ENCODE measurements around the gene RPL10.

Gene RPL10

GRCh38 chrX:154353172-154353843 lies 44.9 kb upstream of the RPL10 start:
- Histone ChIP-seq H3K4me1 (peaks cover 3% of the 10 kb centered on the region; the same call in 1 of the 2 replicates), H3K9ac (no peak overlapping the region), H3K27ac (no peak overlapping the region), H3K9me3 (peaks cover 18% of the 10 kb centered on the region; the same call in 1 of the 2 replicates), H3K4me3 (no peak overlapping the region), H3K4me2 (no peak overlapping the region), H4K20me1 (peaks cover 71% of the 10 kb centered on the region), H3K27me3 (peaks cover 19% of the 10 kb centered on the region; the same call in 1 of the 2 replicates), H3K36me3 (peaks cover 98% of the 10 kb centered on the region)
- TF ChIP-seq Cebpa-rat (IDR thresholded peaks at IDR 0.05) = no peak

DNA sequence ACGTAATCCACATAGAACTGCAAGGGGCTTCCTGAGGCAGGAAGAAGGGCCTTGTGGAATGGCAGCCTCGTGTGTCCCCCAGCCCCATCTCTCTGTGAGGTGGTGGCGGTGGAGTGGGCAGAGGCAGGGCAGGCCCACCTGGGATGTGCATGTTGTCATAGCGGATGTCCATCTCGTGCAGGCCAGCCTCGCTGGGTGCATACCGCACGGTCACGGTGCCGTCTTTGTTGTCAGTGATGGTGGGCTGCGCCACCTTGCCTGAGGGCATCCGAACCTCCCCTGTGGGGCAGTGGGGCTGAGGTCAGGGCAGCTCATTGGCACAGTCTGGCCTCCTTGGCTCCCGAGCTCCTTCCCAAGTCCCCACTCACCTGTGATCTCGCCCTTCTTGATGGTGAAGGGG lies 44.2 kb upstream of the RPL10 start:
- H3K27me3 ChIP-seq = peaks cover 19% of the 10 kb centered on the region; the same call in 1 of the 2 replicates
- no peak overlapping the region for H3K9ac ChIP-seq
- H3K36me3 ChIP-seq = peaks cover 99% of the 10 kb centered on the region
- H3K4me2 ChIP-seq = no peak overlapping the region
- no peaks in the 10 kb centered on the region for H3K4me1 ChIP-seq
- H3K9me3 ChIP-seq = peaks cover 18% of the 10 kb centered on the region; the same call in 1 of the 2 replicates
- TF ChIP-seq Cebpa-rat (IDR thresholded peaks at IDR 0.05) = no peak
- no peak overlapping the region for H3K4me3 ChIP-seq
- H3K27ac ChIP-seq = no peak overlapping the region
- H4K20me1 ChIP-seq = peaks cover 76% of the 10 kb centered on the region

GRCh38 chrX:154354516-154354915 lies 43.7 kb upstream of the RPL10 start:
- no peaks in the 10 kb centered on the region for H3K4me1 ChIP-seq
- H3K4me2 ChIP-seq = no peak overlapping the region
- H3K36me3 ChIP-seq = peaks cover 99% of the 10 kb centered on the region
- no peak overlapping the region for H3K9ac ChIP-seq
- H3K27me3 ChIP-seq = peaks cover 19% of the 10 kb centered on the region; the same call in 1 of the 2 replicates
- peaks cover 76% of the 10 kb centered on the region for H4K20me1 ChIP-seq
- H3K4me3 ChIP-seq = no peak overlapping the region
- H3K27ac ChIP-seq = no peak overlapping the region
- H3K9me3 ChIP-seq = peaks cover 18% of the 10 kb centered on the region; the same call in 1 of the 2 replicates
- no peak for TF ChIP-seq Cebpa-rat (IDR thresholded peaks at IDR 0.05)

DNA sequence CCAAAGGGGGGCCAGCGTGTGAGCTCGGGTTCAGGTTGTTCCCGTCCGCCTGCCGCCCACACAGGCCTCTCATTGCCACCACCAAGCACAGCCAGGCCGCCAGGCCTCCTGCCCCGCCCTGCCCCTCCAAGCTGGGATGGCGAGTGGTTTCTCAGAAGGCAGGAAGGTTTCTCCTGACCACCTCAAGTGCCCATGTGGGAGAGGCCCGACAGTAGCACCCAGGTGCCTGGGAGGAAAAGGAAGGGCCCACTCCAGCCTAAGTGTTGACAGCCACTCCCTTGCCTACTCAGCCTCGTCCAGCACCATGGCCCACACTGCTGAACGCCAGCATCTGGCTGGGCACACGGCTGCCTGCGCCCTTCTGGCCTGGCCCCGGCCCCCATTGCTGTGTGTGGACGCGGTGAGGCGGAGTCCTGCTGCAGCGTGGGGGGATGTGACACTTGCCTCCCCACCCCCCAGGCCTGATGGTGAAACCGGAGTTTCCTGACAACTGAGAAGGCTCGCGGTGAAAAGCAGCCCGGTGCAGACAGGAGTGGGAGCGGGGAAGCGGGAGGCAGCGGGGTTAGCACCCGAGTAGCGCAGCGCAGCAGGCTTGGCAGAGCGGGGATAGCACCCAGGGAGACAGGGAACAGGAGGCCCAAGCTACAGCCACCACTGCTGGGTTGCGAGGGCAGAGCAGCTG lies 42.9 kb upstream of the RPL10 start:
- H3K9me3 ChIP-seq = peaks cover 20% of the 10 kb centered on the region
- no peak overlapping the region for H3K9ac ChIP-seq
- peaks cover 99% of the 10 kb centered on the region for H3K36me3 ChIP-seq
- peaks cover 77% of the 10 kb centered on the region for H4K20me1 ChIP-seq
- no peak overlapping the region for H3K4me3 ChIP-seq
- TF ChIP-seq Cebpa-rat (IDR thresholded peaks at IDR 0.05) = no peak
- peaks cover 17% of the 10 kb centered on the region; the same call in 1 of the 2 replicates for H3K27me3 ChIP-seq
- no peak overlapping the region for H3K4me2 ChIP-seq
- H3K4me1 ChIP-seq = no peaks in the 10 kb centered on the region
- no peak overlapping the region for H3K27ac ChIP-seq

DNA sequence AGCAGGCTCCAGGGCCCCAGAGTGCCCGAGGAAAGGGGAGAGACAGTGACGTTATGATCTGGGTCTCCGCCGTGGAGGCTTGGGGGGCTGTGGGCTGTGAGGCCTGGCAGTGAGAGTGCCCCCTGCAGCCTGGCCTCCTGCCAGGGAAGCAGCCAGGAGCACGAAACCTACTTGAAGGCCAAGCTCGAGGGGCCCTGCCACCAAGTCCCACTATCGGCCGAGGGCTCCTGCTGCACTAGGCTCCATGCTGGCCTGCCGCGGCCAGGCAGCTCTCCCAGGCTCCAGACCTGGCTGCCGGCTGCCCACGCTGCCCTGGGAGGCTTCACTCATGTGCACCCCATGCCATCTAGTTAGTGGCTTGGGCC lies 42.4 kb upstream of the RPL10 start:
- Histone ChIP-seq H3K9ac (no peak overlapping the region), H3K36me3 (peaks cover 99% of the 10 kb centered on the region), H3K27ac (no peak overlapping the region)

DNA sequence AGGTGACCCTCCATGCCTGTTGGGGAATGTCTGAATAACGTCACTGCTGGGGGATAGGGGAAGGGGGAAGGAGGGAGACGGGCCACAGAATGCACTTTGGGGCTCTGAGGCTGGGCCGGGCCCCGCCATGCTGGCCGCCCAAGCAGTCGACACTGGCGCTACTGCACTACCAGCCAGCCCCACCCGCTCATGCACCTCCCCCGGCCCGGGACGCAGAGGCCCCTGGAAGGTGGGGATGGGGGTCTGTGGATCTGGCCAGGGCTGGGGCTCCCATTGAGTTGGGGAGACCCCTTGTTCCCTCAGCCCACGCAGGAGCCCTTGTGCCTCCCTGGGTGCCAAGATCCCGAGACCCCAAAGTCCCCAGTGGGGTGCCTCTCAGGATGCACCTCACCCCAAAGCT lies 41.6 kb upstream of the RPL10 start:
- no peaks in the 10 kb centered on the region for H3K4me1 ChIP-seq
- H3K27me3 ChIP-seq = peaks cover 4% of the 10 kb centered on the region; the same call in 1 of the 2 replicates
- no peak overlapping the region for H3K4me2 ChIP-seq
- no peak overlapping the region for H3K9ac ChIP-seq
- TF ChIP-seq Cebpa-rat (IDR thresholded peaks at IDR 0.05) = no peak
- peaks cover 98% of the 10 kb centered on the region for H3K36me3 ChIP-seq
- no peak overlapping the region for H3K27ac ChIP-seq
- peaks cover 31% of the 10 kb centered on the region for H3K9me3 ChIP-seq
- H4K20me1 ChIP-seq = peaks cover 71% of the 10 kb centered on the region
- H3K4me3 ChIP-seq = no peak overlapping the region

More for the DNA sequence above, 42.4 kb upstream of the RPL10 start:
- peaks cover 74% of the 10 kb centered on the region for H4K20me1 ChIP-seq
- H3K4me1 ChIP-seq = no peaks in the 10 kb centered on the region
- peaks cover 12% of the 10 kb centered on the region; the same call in 1 of the 2 replicates for H3K27me3 ChIP-seq
- no peak overlapping the region for H3K4me3 ChIP-seq
- H3K4me2 ChIP-seq = no peak overlapping the region
- peaks cover 24% of the 10 kb centered on the region for H3K9me3 ChIP-seq
- no peak for TF ChIP-seq Cebpa-rat (IDR thresholded peaks at IDR 0.05)

DNA sequence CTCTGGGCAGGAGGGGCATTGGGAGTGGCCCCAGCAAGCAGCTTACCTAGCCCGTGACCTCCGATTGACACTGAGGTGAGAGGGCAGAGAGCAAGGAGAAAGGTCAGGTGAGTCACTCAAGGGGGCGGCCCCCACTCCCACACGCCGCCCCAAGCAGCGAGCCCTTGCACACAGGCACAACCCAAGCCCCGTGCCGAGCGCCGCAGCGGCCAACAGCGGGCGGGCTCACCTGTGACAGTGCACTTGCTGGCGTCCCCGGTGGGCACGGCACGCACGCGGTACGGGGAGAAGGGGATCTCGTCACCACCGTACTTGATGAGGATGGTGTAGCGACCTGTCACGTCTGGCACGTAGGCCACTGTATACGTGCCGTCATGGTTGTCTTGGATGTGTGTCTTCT lies 41.0 kb upstream of the RPL10 start:
- no peak for TF ChIP-seq Cebpa-rat (IDR thresholded peaks at IDR 0.05)
- H3K4me2 ChIP-seq = no peak overlapping the region
- H3K9me3 ChIP-seq = peaks cover 36% of the 10 kb centered on the region
- H3K27me3 ChIP-seq = no peaks in the 10 kb centered on the region
- no peak overlapping the region for H3K27ac ChIP-seq
- H3K4me1 ChIP-seq = no peaks in the 10 kb centered on the region
- peaks cover 98% of the 10 kb centered on the region for H3K36me3 ChIP-seq
- peaks cover 67% of the 10 kb centered on the region for H4K20me1 ChIP-seq
- H3K4me3 ChIP-seq = no peak overlapping the region
- H3K9ac ChIP-seq = no peak overlapping the region

DNA sequence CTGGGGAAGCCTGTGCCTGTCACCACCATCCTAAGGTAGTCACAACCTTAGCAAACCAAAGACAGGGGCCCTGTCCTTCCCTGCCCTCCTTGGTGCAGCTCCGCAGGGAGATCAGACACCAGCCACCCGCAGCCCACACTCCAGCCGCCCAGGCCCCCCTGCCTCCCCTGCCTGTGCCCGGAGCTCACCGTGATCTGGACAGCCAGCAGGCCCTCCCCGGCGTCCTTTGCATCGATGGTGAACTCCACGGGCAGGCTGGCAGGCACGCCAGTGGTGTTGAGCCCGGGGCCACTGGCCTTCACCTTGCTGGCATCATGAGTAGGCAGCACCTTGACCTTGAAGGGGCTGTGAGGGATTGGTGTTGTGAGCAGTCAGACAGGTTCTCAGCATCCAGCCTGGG lies 40.2 kb upstream of the RPL10 start:
- no peak for TF ChIP-seq Cebpa-rat (IDR thresholded peaks at IDR 0.05)
- H3K4me1 ChIP-seq = no peaks in the 10 kb centered on the region
- H4K20me1 ChIP-seq = peaks cover 63% of the 10 kb centered on the region
- no peaks in the 10 kb centered on the region for H3K27me3 ChIP-seq
- no peak overlapping the region for H3K4me2 ChIP-seq
- no peak overlapping the region for H3K4me3 ChIP-seq
- H3K9me3 ChIP-seq = peaks cover 44% of the 10 kb centered on the region
- H3K27ac ChIP-seq = no peak overlapping the region
- no peak overlapping the region for H3K9ac ChIP-seq
- peaks cover 98% of the 10 kb centered on the region for H3K36me3 ChIP-seq

GRCh38 chrX:154358829-154359228 lies 39.3 kb upstream of the RPL10 start:
- H4K20me1 ChIP-seq = peaks cover 54% of the 10 kb centered on the region
- peaks cover 98% of the 10 kb centered on the region for H3K36me3 ChIP-seq
- peaks cover 45% of the 10 kb centered on the region for H3K9me3 ChIP-seq
- H3K9ac ChIP-seq = no peak overlapping the region
- no peaks in the 10 kb centered on the region for H3K4me1 ChIP-seq
- H3K4me3 ChIP-seq = no peak overlapping the region
- H3K27me3 ChIP-seq = no peaks in the 10 kb centered on the region
- H3K4me2 ChIP-seq = no peak overlapping the region
- TF ChIP-seq Cebpa-rat (IDR thresholded peaks at IDR 0.05) = no peak
- H3K27ac ChIP-seq = no peak overlapping the region
